GM12878 (cell line): ENCODE results near the gene INHBC. TPM values are rescaled to one million over a fixed set of nuclear protein-coding genes. Genes with fewer than 3 reads are reported as not detected.

Experiments
- ATAC-seq: fragments of 200-7000 bp; cut with Tn5 transposase; 3 replicates; pipeline ENCODE4 v1.9.1; 2020; ENCODE audit warnings: mild to moderate bottlenecking, moderate library complexity
- BruUV-seq: library from RNA; stranded (reverse); fragments of 400-500 nt; replicated peaks from 2 replicates; lab custom pipeline; 2021; lab: Mats Ljungman, UMichigan
- CTCF ChIA-PET: fragments of 300-600 bp; sonication (Branson Sonifier 250); formaldehyde crosslinking; extraction: SDS; loops from one replicate; lab custom pipeline; 2021; ENCODE audit warnings: inconsistent platforms; lab: Yijun Ruan, JAX
- POLR2A ChIA-PET: fragments of 350-600 bp; formaldehyde crosslinking; extraction: SDS; loops from one replicate; lab custom pipeline; 2021; ENCODE audit warnings: inconsistent platforms; lab: Charles Lee
- RAD21 ChIA-PET: fragments of 300-600 bp; sonication (Branson Sonifier 250); formaldehyde crosslinking; loops from one replicate; lab custom pipeline; 2023; ENCODE audit warnings: antibody characterized with exemption; ENCODE audit not compliant: unreplicated experiment; lab: Charles Lee
- SMC1A ChIA-PET: fragments of 300-600 bp; sonication (Branson Sonifier 250); formaldehyde crosslinking; loops from one replicate; lab custom pipeline; 2023; ENCODE audit not compliant: unreplicated experiment, uncharacterized antibody; lab: Charles Lee
- DNase-seq: peaks from one replicate; pipeline ENCODE4 v3.0.0-alpha.2; 2011; ENCODE audit warnings: low read depth, low spot score
- FAIRE-seq: peaks from 3 replicates; lab custom pipeline; 2011; peaks lifted over from hg19 to GRCh38; lab: Jason Lieb, UNC
- H2AFZ ChIP-seq: 2 replicates; pipeline ENCODE4 v1.6.0; 2011; ENCODE audit warnings: low read depth, low read length, control low read depth; ENCODE audit not compliant: control insufficient read depth
- H3K27ac ChIP-seq: 2 replicates; pipeline ENCODE4 v1.5.1; 2011; ENCODE audit warnings: control low read depth; ENCODE audit not compliant: control insufficient read depth, insufficient read depth
- H3K27me3 ChIP-seq, 2 experiments: replicated peaks in 1 of 2; 2 replicates each; pipeline versions ENCODE4 v1.6.0 to v1.6.1; 2011; ENCODE audit warnings: low read length in 1 of 2; ENCODE audit not compliant: control insufficient read depth in 2 of 2, insufficient read depth in 2 of 2
- H3K36me3 ChIP-seq, 2 experiments: 2 replicates each; pipeline ENCODE4 v1.5.1; 2011; ENCODE audit warnings: low read length in 1 of 2; ENCODE audit not compliant: control insufficient read depth in 2 of 2, insufficient read depth in 2 of 2
- H3K4me1 ChIP-seq: 2 replicates; pipeline ENCODE4 v1.6.1; 2011; ENCODE audit warnings: mild to moderate bottlenecking, low read length, moderate library complexity, mixed read lengths; ENCODE audit not compliant: control insufficient read depth, insufficient read depth
- H3K4me2 ChIP-seq: 2 replicates; pipeline ENCODE4 v1.6.0; 2011; ENCODE audit warnings: control low read depth; ENCODE audit not compliant: control insufficient read depth, insufficient read depth
- H3K4me3 ChIP-seq: fragments of 200-600 bp; sonication (generic); 2 replicates; pipeline ENCODE4 v1.5.1; 2016
- H3K79me2 ChIP-seq: 2 replicates; pipeline ENCODE4 v1.6.0; 2011; ENCODE audit warnings: low read length; ENCODE audit not compliant: control insufficient read depth, insufficient read depth
- H3K9ac ChIP-seq: 2 replicates; pipeline ENCODE4 v1.8.0; 2011; ENCODE audit warnings: low read length, control low read depth, mixed read lengths; ENCODE audit not compliant: control insufficient read depth, insufficient read depth
- H3K9me3 ChIP-seq: replicated peaks from 3 replicates; pipeline ENCODE4 v1.5.1; 2011; ENCODE audit warnings: mild to moderate bottlenecking, low read length; ENCODE audit not compliant: control insufficient read depth, insufficient read depth
- H4K20me1 ChIP-seq: 2 replicates; pipeline ENCODE4 v1.6.0; 2011; ENCODE audit not compliant: control insufficient read depth, insufficient read depth
- BHLHE40 ChIP-seq, 2 experiments: fragments of 450-650 bp in 1 of 2; IDR thresholded peaks; 2 replicates each; pipeline ENCODE4 v1.6.1; 2011 to 2017; ENCODE audit warnings: low read depth in 2 of 2, borderline replicate concordance in 1 of 2, improper control_type of control experiment in 1 of 2, low read length in 1 of 2, mild to moderate bottlenecking in 1 of 2
- CBFB ChIP-seq: IDR thresholded peaks from 2 replicates; pipeline ENCODE4 v1.6.1; 2016; ENCODE audit warnings: antibody characterized with exemption, low read depth
- CREM ChIP-seq: IDR thresholded peaks from 2 replicates; pipeline ENCODE4 v1.6.1; 2014; ENCODE audit warnings: antibody characterized with exemption, low read depth
- CTCF ChIP-seq, 3 experiments: IDR thresholded peaks in 2 of 3; conservative IDR thresholded peaks in 1 of 3; 2 replicates each; pipeline ENCODE4 v1.5.1; 2011; ENCODE audit warnings: low read depth in 3 of 3, low read length in 3 of 3, mild to moderate bottlenecking in 3 of 3, control low read depth in 2 of 3, moderate library complexity in 2 of 3, inconsistent platforms in 1 of 3, mixed read lengths in 1 of 3; ENCODE audit not compliant: control insufficient read depth in 2 of 3, insufficient read depth in 1 of 3; ENCODE audit errors: extremely low read depth in 1 of 3
- E4F1 ChIP-seq: fragments of 450-650 bp; IDR thresholded peaks from 2 replicates; pipeline ENCODE4 v1.6.1; 2018; ENCODE audit warnings: borderline replicate concordance, mild to moderate bottlenecking; ENCODE audit not compliant: partially characterized antibody
- ESRRA ChIP-seq: IDR thresholded peaks from 2 replicates; pipeline ENCODE4 v1.6.1; 2012; ENCODE audit warnings: mild to moderate bottlenecking, low read length, improper control_type of control experiment
- EZH2 ChIP-seq: IDR thresholded peaks from 2 replicates; pipeline ENCODE4 v1.6.1; 2012; ENCODE audit warnings: low read depth, mild to moderate bottlenecking, control low read depth, inconsistent platforms, low read length, borderline replicate concordance; ENCODE audit not compliant: control insufficient read depth
- MEF2A ChIP-seq: IDR thresholded peaks from 2 replicates; pipeline ENCODE4 v1.6.1; 2011; ENCODE audit warnings: low read depth, mild to moderate bottlenecking, low read length, moderate library complexity; ENCODE audit not compliant: insufficient read depth
- NBN ChIP-seq: fragments of 450-650 bp; IDR thresholded peaks from 2 replicates; pipeline ENCODE4 v1.6.1; 2016
- NFYA ChIP-seq: IDR thresholded peaks from 2 replicates; pipeline ENCODE4 v1.6.1; 2011; ENCODE audit warnings: low read depth, mild to moderate bottlenecking, low read length, improper control_type of control experiment, borderline replicate concordance
- NFYB ChIP-seq: IDR thresholded peaks from 2 replicates; pipeline ENCODE4 v1.6.1; 2011; ENCODE audit warnings: low read depth, mild to moderate bottlenecking, low read length, improper control_type of control experiment, moderate library complexity; ENCODE audit not compliant: insufficient read depth
- POLR2A ChIP-seq: IDR thresholded peaks from 2 replicates; pipeline ENCODE4 v1.6.1; 2011; ENCODE audit warnings: low read depth, mild to moderate bottlenecking, low read length
- RB1 ChIP-seq: fragments of 450-650 bp; formaldehyde crosslinking; IDR thresholded peaks from 2 replicates; pipeline ENCODE4 v1.6.1; 2017; ENCODE audit warnings: mild to moderate bottlenecking, borderline replicate concordance
- SMAD1 ChIP-seq: fragments of 450-650 bp; IDR thresholded peaks from 2 replicates; pipeline ENCODE4 v1.6.1; 2018; ENCODE audit warnings: mild to moderate bottlenecking, low read depth; ENCODE audit not compliant: partially characterized antibody
- USF1 ChIP-seq: IDR thresholded peaks from 2 replicates; pipeline ENCODE4 v1.6.1; 2011; ENCODE audit warnings: borderline replicate concordance, low read depth, mild to moderate bottlenecking, moderate library complexity, mixed read lengths, low read length; ENCODE audit not compliant: insufficient read depth; ENCODE audit errors: extremely low read length
- YY1 ChIP-seq: IDR thresholded peaks from 2 replicates; pipeline ENCODE4 v1.6.1; 2011; ENCODE audit warnings: low read depth, mild to moderate bottlenecking, low read length
- WGBS: methylation state at CpG from one replicate; pipeline ENCODE4 v1.1.6; 2016; ENCODE audit warnings: low lambda C conversion rate; ENCODE audit not compliant: insufficient replicate concordance, insufficient coverage; ENCODE audit errors: missing lambda C conversion rate; 5-methylcytosine and 5-hydroxymethylcytosine counted together
- in situ Hi-C: fragments of 300-500 bp; cut with MboI; formaldehyde crosslinking; loops from 9 replicates; pipeline ENCODE4 v1.14.3; 2018; ENCODE audit warnings: mixed read lengths
- intact Hi-C: fragments of 100-400 bp; cut with micrococcal nuclease; formaldehyde crosslinking; loops from one replicate; pipeline ENCODE4 v1.14.2; 2022; ENCODE audit not compliant: unreplicated experiment
- polyA plus RNA-seq, 11 experiments: library from polyadenylated mRNA; depleted of rRNA in 4 of 11; unstranded in 6 of 11; stranded (reverse) in 5 of 11; fragments of >200 nt; fragmentation: Nextera tagmentation in 4 of 11; fragmentation: Illumina TruSeq in 1 of 11; extraction: Ambion mirVana in 4 of 11; extraction: Trizol in 1 of 11; gene quantifications; 1 replicate in 1 of 11; 2 replicates in 10 of 11; pipeline versions ENCODE4 v1.2.1 to v1.2.3, GENCODE V29; 2011 to 2016; ENCODE audit warnings: inconsistent platforms in 2 of 11, missing spikeins in 2 of 11, low read depth in 1 of 11
- total RNA-seq, 4 experiments: library from RNA; depleted of rRNA in 3 of 4; stranded (reverse); fragments of >200 nt in 3 of 4; fragmentation: Illumina TruSeq in 1 of 4; extraction: Trizol in 1 of 4; gene quantifications; 2 replicates each; pipeline versions ENCODE4 v1.2.1 to v1.2.3, GENCODE V29; 2013 to 2021
- TF ChIP-seq, protein P1 (sequence below): IDR thresholded peaks from 2 replicates; pipeline ENCODE4 v1.6.1; 2012; ENCODE audit warnings: low read depth, low read length, improper control_type of control experiment

INHBC gene
- total and polyA plus RNA-seq, 10 of the 15 experiments (the other 5 are each of a cell fraction or from before 2014, with no cell fraction given) = 0.04 to 0.22 (median 0.13) TPM; not detected in 5

GRCh38 chr12:57456145-57456700 is 21.6 kb downstream of the INHBC start:
- ATAC-seq (peak; percentile 55), DNase-seq (no peak), FAIRE-seq (peak; percentile 87)
- Histone ChIP-seq H3K27ac (no peak overlapping the region), H2AFZ (peak overlapping the region; percentile 89), H3K9me3 (no peaks in the 10 kb centered on the region), H3K4me1 (peaks cover 21% of the 10 kb centered on the region), H3K9ac (peak overlapping the region; percentile 40; the same call in 1 of the 2 replicates), H4K20me1 (0 out of 2 replicates have a peak, but pooled peaks cover 2% of the 10 kb centered on the region), H3K36me3 (no peaks in the 10 kb centered on the region), H3K27me3 (0 out of 4 replicates have a peak, but pooled peaks cover 0 to 4% of the 10 kb centered on the region in 2 experiments), H3K4me2 (peak overlapping the region; percentile 75), H3K79me2 (no peaks in the 10 kb centered on the region), H3K4me3 (no peak overlapping the region)
- ChIA-PET POLR2A (interaction anchor here (0.5 to 6.1 kb wide), 10 partner anchors 11 to 205 kb away, joined by 3 to 29 read pairs (median 6); partner anchors contain the start of gene STAC3), CTCF (interaction anchor here (0.6 to 11.0 kb wide), 35 partner anchors 12 to 1096 kb away, joined by 3 to 540 read pairs (median 5); partner anchors contain the start of genes ARHGAP9, DDIT3, INHBC and PIP4K2C), SMC1A (interaction anchor here (0.6 to 7.6 kb wide), 19 partner anchors 14 to 214 kb away, joined by 3 to 226 read pairs (median 3); partner anchors contain the start of genes DDIT3 and INHBC), RAD21 (interaction anchor here (0.9 to 6.8 kb wide), 13 partner anchors 6 to 243 kb away, joined by 3 to 224 read pairs (median 10); partner anchors contain the start of gene STAC3)
- BruUV-seq = no TSS peak
- in situ Hi-C loops = loop anchor here (5.0 to 10.0 kb wide), 2 partner anchors 141 to 194 kb away; no protein-coding TSS in a partner anchor
- intact Hi-C loops = loop anchor here (5.0 kb wide), 1 partner anchor 166 kb away; no protein-coding TSS in a partner anchor
- 33% methylated on average over 15 of the region's 15 CpGs for WGBS
- TF ChIP-seq, protein P1, sequence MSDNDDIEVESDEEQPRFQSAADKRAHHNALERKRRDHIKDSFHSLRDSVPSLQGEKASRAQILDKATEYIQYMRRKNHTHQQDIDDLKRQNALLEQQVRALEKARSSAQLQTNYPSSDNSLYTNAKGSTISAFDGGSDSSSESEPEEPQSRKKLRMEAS = 0 out of 2 replicates have a peak, but pooled peaks have one; percentile 45
- TF ChIP-seq NFYB (no peak), MEF2A (no peak), SMAD1 (no peak), BHLHE40 (IDR thresholded peaks at IDR 0.05; ENCODE audit: borderline replicate concordance in 1 of 2, low read depth in 2 of 2, low read length in 1 of 2) (peak in 1 of 2 experiments; percentile 55; a peak in 1 of 4 replicates), YY1 (0 out of 2 replicates have a peak, but pooled peaks have one; percentile 6), POLR2A (0 out of 2 replicates have a peak, but pooled peaks have one; percentile 17), CTCF (IDR thresholded peaks at IDR 0.05 in 2 of 3, conservative IDR thresholded peaks at IDR 0.05 in 1 of 3; ENCODE audit: control insufficient read depth in 2 of 3, extremely low read depth in 1 of 3, insufficient read depth in 1 of 3, low read depth in 3 of 3, low read length in 3 of 3) (peak; percentile 72 to 83 (median 80)), EZH2 (no peak), RB1 (peak; percentile 33; the same call in 1 of the 2 replicates), E4F1 (no peak), NBN (0 out of 2 replicates have a peak, but pooled peaks have one; percentile 48), ESRRA (no peak), NFYA (no peak), CREM (no peak), USF1 (no peak), CBFB (no peak)
